RWPE2 (cell line): Measurements from ENCODE around the gene NLRP3.

Source experiments
- ATAC-seq: fragments of 200-7000 bp; cut with Tn5 transposase; 3 replicates; pipeline ENCODE4 v1.9.1; 2021; ENCODE audit warnings: low read depth
- DNase-seq: peaks from one replicate; pipeline ENCODE4 v3.0.0-alpha.2; 2020; ENCODE audit warnings: low spot score
- H3K27ac ChIP-seq: fragments of 450-650 bp; 2 replicates; pipeline ENCODE4 v1.5.1; 2017; ENCODE audit warnings: mild to moderate bottlenecking; ENCODE audit not compliant: poor library complexity, severe bottlenecking
- H3K27me3 ChIP-seq: fragments of 250-450 bp; sonication (Bioruptor Pico); 2 replicates; pipeline ENCODE4 v1.5.1; 2021; ENCODE audit warnings: mild to moderate bottlenecking, moderate library complexity; ENCODE audit not compliant: insufficient read depth, poor library complexity, severe bottlenecking
- H3K36me3 ChIP-seq: fragments of 250-450 bp; sonication (Bioruptor Pico); 2 replicates; pipeline ENCODE4 v1.5.1; 2020; ENCODE audit warnings: low read depth, mild to moderate bottlenecking, moderate library complexity
- H3K4me1 ChIP-seq: fragments of 250-450 bp; sonication (Bioruptor Pico); 2 replicates; pipeline ENCODE4 v1.5.1; 2021; ENCODE audit warnings: mild to moderate bottlenecking, moderate library complexity; ENCODE audit not compliant: insufficient read depth, poor library complexity, severe bottlenecking
- H3K4me3 ChIP-seq: fragments of 250-450 bp; sonication (Bioruptor Pico); 2 replicates; pipeline ENCODE4 v1.5.1; 2021; ENCODE audit warnings: mild to moderate bottlenecking, moderate library complexity; ENCODE audit not compliant: severe bottlenecking
- H3K9me3 ChIP-seq: fragments of 250-450 bp; sonication (Bioruptor Pico); 2 replicates; pipeline ENCODE4 v1.5.1; 2021; ENCODE audit warnings: mild to moderate bottlenecking, moderate library complexity; ENCODE audit not compliant: severe bottlenecking
- TF ChIP-seq, protein P1 (sequence below): fragments of 450-650 bp; IDR thresholded peaks from one replicate; pipeline ENCODE4 v1.5.1; 2017; ENCODE audit warnings: mild to moderate bottlenecking, moderate library complexity; ENCODE audit not compliant: poor library complexity, severe bottlenecking

Gene NLRP3

DNA sequence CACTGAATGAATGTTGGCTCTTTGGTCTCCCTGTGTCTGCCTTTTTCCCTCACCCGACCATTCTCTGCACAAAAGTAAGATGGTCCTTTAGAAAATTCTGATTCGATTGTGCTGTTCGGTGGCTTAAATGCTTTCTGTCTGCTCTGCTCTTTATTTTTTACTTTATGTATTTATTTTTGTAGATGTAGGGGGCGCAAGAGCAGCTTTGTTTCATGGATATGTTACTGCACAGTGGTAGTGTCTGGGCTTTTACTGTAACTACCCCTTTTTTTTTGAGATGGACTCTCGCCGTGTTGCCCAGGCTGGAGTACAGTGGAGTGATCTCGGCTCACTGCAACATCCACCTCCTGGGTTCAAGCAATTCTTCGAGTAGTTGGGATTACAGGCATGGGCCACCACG is 15.7 kb downstream of the NLRP3 start:
- Histone ChIP-seq H3K27ac (no peak overlapping the region), H3K9me3 (no peaks in the 10 kb centered on the region), H3K4me3 (no peak overlapping the region), H3K4me1 (no peaks in the 10 kb centered on the region), H3K36me3 (no peaks in the 10 kb centered on the region), H3K27me3 (no peaks in the 10 kb centered on the region)
- no peak for ATAC-seq
- TF ChIP-seq, protein P1, sequence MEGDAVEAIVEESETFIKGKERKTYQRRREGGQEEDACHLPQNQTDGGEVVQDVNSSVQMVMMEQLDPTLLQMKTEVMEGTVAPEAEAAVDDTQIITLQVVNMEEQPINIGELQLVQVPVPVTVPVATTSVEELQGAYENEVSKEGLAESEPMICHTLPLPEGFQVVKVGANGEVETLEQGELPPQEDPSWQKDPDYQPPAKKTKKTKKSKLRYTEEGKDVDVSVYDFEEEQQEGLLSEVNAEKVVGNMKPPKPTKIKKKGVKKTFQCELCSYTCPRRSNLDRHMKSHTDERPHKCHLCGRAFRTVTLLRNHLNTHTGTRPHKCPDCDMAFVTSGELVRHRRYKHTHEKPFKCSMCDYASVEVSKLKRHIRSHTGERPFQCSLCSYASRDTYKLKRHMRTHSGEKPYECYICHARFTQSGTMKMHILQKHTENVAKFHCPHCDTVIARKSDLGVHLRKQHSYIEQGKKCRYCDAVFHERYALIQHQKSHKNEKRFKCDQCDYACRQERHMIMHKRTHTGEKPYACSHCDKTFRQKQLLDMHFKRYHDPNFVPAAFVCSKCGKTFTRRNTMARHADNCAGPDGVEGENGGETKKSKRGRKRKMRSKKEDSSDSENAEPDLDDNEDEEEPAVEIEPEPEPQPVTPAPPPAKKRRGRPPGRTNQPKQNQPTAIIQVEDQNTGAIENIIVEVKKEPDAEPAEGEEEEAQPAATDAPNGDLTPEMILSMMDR: no peak
- no peak for DNase-seq

DNA sequence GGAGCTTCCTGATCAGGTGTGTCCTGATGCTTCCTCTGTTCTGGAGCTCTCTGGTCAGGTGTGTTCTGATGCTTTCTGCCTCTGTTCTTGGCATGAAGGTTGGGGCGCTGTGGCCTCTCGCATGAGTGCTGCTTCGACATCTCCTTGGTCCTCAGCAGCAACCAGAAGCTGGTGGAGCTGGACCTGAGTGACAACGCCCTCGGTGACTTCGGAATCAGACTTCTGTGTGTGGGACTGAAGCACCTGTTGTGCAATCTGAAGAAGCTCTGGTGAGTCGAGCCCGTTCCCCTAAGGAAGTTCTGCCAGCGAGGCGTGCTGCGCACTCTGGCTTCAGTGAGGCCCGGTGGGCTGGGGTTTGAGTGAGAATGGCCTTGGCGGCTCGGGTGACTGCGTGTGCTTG is 18.0 kb downstream of the NLRP3 start:
- H3K9me3 ChIP-seq: no peaks in the 10 kb centered on the region
- DNase-seq (no peak), ATAC-seq (no peak)
- no peaks in the 10 kb centered on the region for H3K36me3 ChIP-seq
- H3K27ac ChIP-seq: no peak overlapping the region
- TF ChIP-seq, protein P1: no peak
- H3K4me3 ChIP-seq: no peak overlapping the region
- no peaks in the 10 kb centered on the region for H3K4me1 ChIP-seq
- H3K27me3 ChIP-seq: no peaks in the 10 kb centered on the region

DNA sequence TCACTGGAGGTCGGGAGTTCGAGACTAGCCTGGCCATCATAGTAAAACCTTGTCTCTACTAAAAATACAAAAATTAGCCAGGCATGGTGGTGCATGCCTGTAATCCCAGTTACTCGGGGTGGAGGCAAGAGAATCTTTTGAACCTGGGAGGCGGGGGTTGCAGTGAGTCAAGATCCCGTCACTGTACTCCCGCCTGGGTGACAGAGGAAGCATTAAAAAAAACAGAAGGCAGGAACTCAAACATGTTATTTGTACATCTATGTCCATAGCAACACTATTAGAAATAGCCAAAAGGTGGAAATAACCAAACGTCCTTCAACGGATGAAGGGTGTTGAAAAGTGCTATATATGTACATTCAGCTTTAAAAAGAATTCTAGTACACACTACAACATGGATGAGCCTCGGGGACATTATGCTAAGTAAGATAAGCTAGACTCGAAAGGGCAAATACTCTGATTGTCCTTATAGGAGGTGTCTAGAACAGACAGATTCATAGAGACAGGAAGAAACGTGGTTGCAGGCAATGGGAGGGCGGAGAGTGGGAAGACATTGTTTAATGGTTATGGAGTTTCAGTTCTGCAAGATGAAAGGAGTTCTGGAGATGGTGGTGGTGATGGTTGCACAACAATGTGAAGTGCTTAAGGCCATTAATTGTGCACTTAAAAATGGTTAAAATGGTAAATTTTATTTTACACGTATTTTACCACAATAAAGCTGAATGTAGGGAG is 19.2 kb downstream of the NLRP3 start:
- Histone ChIP-seq H3K4me1 (no peaks in the 10 kb centered on the region), H3K4me3 (no peak overlapping the region), H3K27ac (no peak overlapping the region), H3K27me3 (no peaks in the 10 kb centered on the region), H3K9me3 (no peaks in the 10 kb centered on the region), H3K36me3 (no peaks in the 10 kb centered on the region)
- no peak for DNase-seq
- TF ChIP-seq, protein P1: no peak
- ATAC-seq: no peak

DNA sequence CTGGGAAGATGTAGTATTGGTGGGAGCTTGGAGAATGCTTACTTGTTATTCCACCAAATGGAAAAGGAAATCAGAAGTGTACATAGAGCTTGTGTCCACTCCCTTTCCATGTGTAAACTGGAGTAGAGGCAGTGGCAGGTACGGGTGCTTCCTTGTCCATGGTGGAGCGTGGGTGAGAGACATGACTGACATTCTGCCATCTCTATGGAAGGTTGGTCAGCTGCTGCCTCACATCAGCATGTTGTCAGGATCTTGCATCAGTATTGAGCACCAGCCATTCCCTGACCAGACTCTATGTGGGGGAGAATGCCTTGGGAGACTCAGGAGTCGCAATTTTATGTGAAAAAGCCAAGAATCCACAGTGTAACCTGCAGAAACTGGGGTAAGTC is 19.8 kb downstream of the NLRP3 start:
- no peak overlapping the region for H3K4me3 ChIP-seq

More for the DNA sequence above, 19.8 kb downstream of the NLRP3 start:
- Histone ChIP-seq H3K4me1 (no peaks in the 10 kb centered on the region), H3K9me3 (no peaks in the 10 kb centered on the region), H3K36me3 (no peaks in the 10 kb centered on the region), H3K27me3 (no peaks in the 10 kb centered on the region), H3K27ac (no peak overlapping the region)
- DNase-seq (no peak), ATAC-seq (no peak)
- TF ChIP-seq, protein P1: no peak
